ENCODE measurements around the gene EXOC4.

The EXOC4 gene

DNA sequence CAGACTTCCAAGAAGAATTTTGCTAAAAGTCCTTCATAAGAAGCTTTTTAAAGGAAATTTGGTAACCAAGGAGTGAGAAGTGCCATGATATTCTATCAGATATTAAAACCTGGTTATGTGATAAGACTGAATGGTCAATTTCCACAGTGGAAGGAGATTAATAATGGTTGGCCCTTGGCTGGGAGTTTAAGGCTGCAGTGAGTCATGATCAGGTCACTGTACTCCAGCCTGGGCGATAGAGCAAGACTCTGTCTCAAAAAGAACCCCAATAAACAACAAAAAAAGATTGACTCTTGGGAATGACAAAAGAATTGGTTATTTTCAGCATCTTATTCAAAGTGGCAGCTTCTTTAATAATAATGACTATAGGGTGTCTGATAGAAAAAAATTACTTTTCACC lies 37.2 kb downstream of the EXOC4 start:
- Histone ChIP-seq H3K36me3 (ENCODE audit: control insufficient read depth in 4 of 4, insufficient read depth in 4 of 4, low read length in 3 of 4) (peaks cover 6 to 29% (median 17%) of the 10 kb centered on the region in 4 experiments), H3K27me3 (replicated peaks in 2 of 5; ENCODE audit: control insufficient read depth in 4 of 5, insufficient read depth in 5 of 5, low read length in 4 of 5) (no peaks in the 10 kb centered on the region), H3K9me3 (ENCODE audit: control extremely low read depth in 1 of 5, control insufficient read depth in 4 of 5, insufficient read depth in 2 of 5, low read depth in 1 of 5, low read length in 4 of 5) (no peaks in the 10 kb centered on the region), H3K4me3 (ENCODE audit: control insufficient read depth in 1 of 7, extremely low read depth in 1 of 7, insufficient read depth in 4 of 7, low read depth in 2 of 7, low read length in 6 of 7) (no peak overlapping the region), H3K27ac (ENCODE audit: insufficient read depth in 1 of 2, low read depth in 1 of 2, low read length in 2 of 2, poor library complexity in 1 of 2, severe bottlenecking in 2 of 2) (no peak overlapping the region), H3K4me1 (ENCODE audit: control extremely low read depth in 1 of 4, control insufficient read depth in 4 of 4, insufficient read depth in 4 of 4, low read length in 3 of 4) (no peaks in the 10 kb centered on the region)
- CTCF ChIA-PET: interaction anchor here (0.8 kb wide), 1 partner anchor 38 kb away, joined by 3 read pairs; no protein-coding TSS in a partner anchor
- POLR2A ChIA-PET: no interaction called here
- WGBS (ENCODE audit: insufficient coverage): no CpG with 5 or more reads among the region's 1 CpG
- no peak for DNase-seq

DNA sequence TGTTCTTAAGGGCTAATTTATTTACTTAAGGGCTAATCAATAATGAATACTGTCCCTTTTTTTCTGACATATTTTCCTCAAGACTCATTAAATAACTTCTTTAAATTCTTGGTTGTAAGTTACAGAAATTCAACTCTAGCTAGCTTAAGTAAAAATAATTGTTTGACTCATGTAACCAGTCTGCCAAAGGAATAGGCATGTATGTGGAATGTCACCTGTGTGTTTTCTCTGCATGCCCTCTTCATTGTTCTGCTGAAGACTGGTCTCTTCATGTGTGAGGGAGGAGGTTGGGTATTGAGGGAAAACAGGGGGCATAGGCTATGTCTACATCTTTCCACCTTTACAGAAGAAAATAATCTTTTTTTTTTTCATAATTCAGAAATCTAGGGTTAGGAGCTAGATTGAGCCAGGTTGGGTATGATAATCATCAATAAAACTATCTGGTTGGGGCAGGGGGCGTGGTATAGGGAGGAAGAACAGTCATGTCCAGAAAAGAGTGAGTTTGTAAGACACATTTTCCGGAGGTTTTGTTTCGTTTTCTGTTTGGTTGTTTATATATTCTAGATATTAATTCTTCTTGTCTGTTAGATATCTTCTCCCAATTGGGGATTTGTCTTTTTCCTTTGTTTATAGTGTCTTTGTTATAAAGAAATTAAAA lies 37.9 kb downstream of the EXOC4 start:
- 100% methylated on average over 1 of the region's 3 CpGs for WGBS (ENCODE audit: insufficient coverage)
- ChIA-PET CTCF (no interaction called here), POLR2A (no interaction called here)
- no peak for DNase-seq
- Histone ChIP-seq H3K27ac (ENCODE audit: insufficient read depth in 1 of 2, low read depth in 1 of 2, low read length in 2 of 2, poor library complexity in 1 of 2, severe bottlenecking in 2 of 2) (no peak overlapping the region), H3K27me3 (replicated peaks in 2 of 5; ENCODE audit: control insufficient read depth in 4 of 5, insufficient read depth in 5 of 5, low read length in 4 of 5) (no peaks in the 10 kb centered on the region), H3K4me1 (ENCODE audit: control extremely low read depth in 1 of 4, control insufficient read depth in 4 of 4, insufficient read depth in 4 of 4, low read length in 3 of 4) (no peaks in the 10 kb centered on the region), H3K9me3 (ENCODE audit: control extremely low read depth in 1 of 5, control insufficient read depth in 4 of 5, insufficient read depth in 2 of 5, low read depth in 1 of 5, low read length in 4 of 5) (no peaks in the 10 kb centered on the region), H3K4me3 (ENCODE audit: control insufficient read depth in 1 of 7, extremely low read depth in 1 of 7, insufficient read depth in 4 of 7, low read depth in 2 of 7, low read length in 6 of 7) (no peak overlapping the region), H3K36me3 (ENCODE audit: control insufficient read depth in 4 of 4, insufficient read depth in 4 of 4, low read length in 3 of 4) (peaks cover 6 to 29% (median 16%) of the 10 kb centered on the region in 4 experiments)

GRCh38 chr7:133292631-133293030 lies 39.8 kb downstream of the EXOC4 start:
- H3K27ac ChIP-seq (ENCODE audit: insufficient read depth in 1 of 2, low read depth in 1 of 2, low read length in 2 of 2, poor library complexity in 1 of 2, severe bottlenecking in 2 of 2): no peak overlapping the region
- POLR2A ChIA-PET: no interaction called here
- no peak overlapping the region for H3K4me3 ChIP-seq (ENCODE audit: control insufficient read depth in 1 of 7, extremely low read depth in 1 of 7, insufficient read depth in 4 of 7, low read depth in 2 of 7, low read length in 6 of 7)
- H3K9me3 ChIP-seq (ENCODE audit: control extremely low read depth in 1 of 5, control insufficient read depth in 4 of 5, insufficient read depth in 2 of 5, low read depth in 1 of 5, low read length in 4 of 5): no peaks in the 10 kb centered on the region
- CTCF ChIA-PET: no interaction called here
- peaks cover 4 to 29% (median 16%) of the 10 kb centered on the region in 4 experiments for H3K36me3 ChIP-seq (ENCODE audit: control insufficient read depth in 4 of 4, insufficient read depth in 4 of 4, low read length in 3 of 4)
- H3K27me3 ChIP-seq (replicated peaks in 2 of 5; ENCODE audit: control insufficient read depth in 4 of 5, insufficient read depth in 5 of 5, low read length in 4 of 5): no peaks in the 10 kb centered on the region
- WGBS (ENCODE audit: insufficient coverage): no CpG with 5 or more reads among the region's 1 CpG
- no peaks in the 10 kb centered on the region for H3K4me1 ChIP-seq (ENCODE audit: control extremely low read depth in 1 of 4, control insufficient read depth in 4 of 4, insufficient read depth in 4 of 4, low read length in 3 of 4)
- DNase-seq: no peak

- Histone ChIP-seq H3K9me3 (ENCODE audit: control extremely low read depth in 1 of 5, control insufficient read depth in 4 of 5, insufficient read depth in 2 of 5, low read depth in 1 of 5, low read length in 4 of 5) (no peaks in the 10 kb centered on the region), H3K36me3 (ENCODE audit: control insufficient read depth in 4 of 4, insufficient read depth in 4 of 4, low read length in 3 of 4) (peaks cover 7 to 28% (median 16%) of the 10 kb centered on the region in 4 experiments), H3K4me1 (ENCODE audit: control extremely low read depth in 1 of 4, control insufficient read depth in 4 of 4, insufficient read depth in 4 of 4, low read length in 3 of 4) (no peaks in the 10 kb centered on the region), H3K27ac (ENCODE audit: insufficient read depth in 1 of 2, low read depth in 1 of 2, low read length in 2 of 2, poor library complexity in 1 of 2, severe bottlenecking in 2 of 2) (no peak overlapping the region), H3K27me3 (replicated peaks in 2 of 5; ENCODE audit: control insufficient read depth in 4 of 5, insufficient read depth in 5 of 5, low read length in 4 of 5) (no peaks in the 10 kb centered on the region), H3K4me3 (ENCODE audit: control insufficient read depth in 1 of 7, extremely low read depth in 1 of 7, insufficient read depth in 4 of 7, low read depth in 2 of 7, low read length in 6 of 7) (no peak overlapping the region)
- POLR2A ChIA-PET: no interaction called here
- no peak for DNase-seq
- CTCF ChIA-PET: no interaction called here
- 74% methylated on average over 3 of the region's 6 CpGs for WGBS (ENCODE audit: insufficient coverage)
Observed at GRCh38 chr7:133293384-133294160, 40.7 kb downstream of the EXOC4 start.

- ChIA-PET CTCF (no interaction called here), POLR2A (no interaction called here)
- Histone ChIP-seq H3K4me3 (ENCODE audit: control insufficient read depth in 1 of 7, extremely low read depth in 1 of 7, insufficient read depth in 4 of 7, low read depth in 2 of 7, low read length in 6 of 7) (no peak overlapping the region), H3K9me3 (ENCODE audit: control extremely low read depth in 1 of 5, control insufficient read depth in 4 of 5, insufficient read depth in 2 of 5, low read depth in 1 of 5, low read length in 4 of 5) (no peaks in the 10 kb centered on the region), H3K4me1 (ENCODE audit: control extremely low read depth in 1 of 4, control insufficient read depth in 4 of 4, insufficient read depth in 4 of 4, low read length in 3 of 4) (no peaks in the 10 kb centered on the region), H3K27me3 (replicated peaks in 2 of 5; ENCODE audit: control insufficient read depth in 4 of 5, insufficient read depth in 5 of 5, low read length in 4 of 5) (no peaks in the 10 kb centered on the region), H3K36me3 (ENCODE audit: control insufficient read depth in 4 of 4, insufficient read depth in 4 of 4, low read length in 3 of 4) (peaks cover 7 to 22% (median 13%) of the 10 kb centered on the region in 4 experiments), H3K27ac (ENCODE audit: insufficient read depth in 1 of 2, low read depth in 1 of 2, low read length in 2 of 2, poor library complexity in 1 of 2, severe bottlenecking in 2 of 2) (no peak overlapping the region)
- DNase-seq: no peak
Observed at GRCh38 chr7:133294234-133294633, 41.4 kb downstream of the EXOC4 start.

GRCh38 chr7:133295484-133295883 lies 42.6 kb downstream of the EXOC4 start:
- ChIA-PET CTCF (interaction anchor here (1.6 kb wide), 1 partner anchor 9 kb away, joined by 3 read pairs; no protein-coding TSS in a partner anchor), POLR2A (no interaction called here)
- Histone ChIP-seq H3K4me3 (ENCODE audit: control insufficient read depth in 1 of 7, extremely low read depth in 1 of 7, insufficient read depth in 4 of 7, low read depth in 2 of 7, low read length in 6 of 7) (no peak overlapping the region), H3K9me3 (ENCODE audit: control extremely low read depth in 1 of 5, control insufficient read depth in 4 of 5, insufficient read depth in 2 of 5, low read depth in 1 of 5, low read length in 4 of 5) (no peaks in the 10 kb centered on the region), H3K4me1 (ENCODE audit: control extremely low read depth in 1 of 4, control insufficient read depth in 4 of 4, insufficient read depth in 4 of 4, low read length in 3 of 4) (no peaks in the 10 kb centered on the region), H3K27me3 (replicated peaks in 2 of 5; ENCODE audit: control insufficient read depth in 4 of 5, insufficient read depth in 5 of 5, low read length in 4 of 5) (no peaks in the 10 kb centered on the region), H3K27ac (ENCODE audit: insufficient read depth in 1 of 2, low read depth in 1 of 2, low read length in 2 of 2, poor library complexity in 1 of 2, severe bottlenecking in 2 of 2) (no peak overlapping the region), H3K36me3 (ENCODE audit: control insufficient read depth in 4 of 4, insufficient read depth in 4 of 4, low read length in 3 of 4) (peaks cover 0 to 15% (median 7%) of the 10 kb centered on the region in 4 experiments)
- no peak for DNase-seq
- 100% methylated on average over 1 of the region's 3 CpGs for WGBS (ENCODE audit: insufficient coverage)

- Histone ChIP-seq H3K4me3 (ENCODE audit: control insufficient read depth in 1 of 7, extremely low read depth in 1 of 7, insufficient read depth in 4 of 7, low read depth in 2 of 7, low read length in 6 of 7) (no peak overlapping the region), H3K27ac (ENCODE audit: insufficient read depth in 1 of 2, low read depth in 1 of 2, low read length in 2 of 2, poor library complexity in 1 of 2, severe bottlenecking in 2 of 2) (no peak overlapping the region), H3K36me3 (ENCODE audit: control insufficient read depth in 4 of 4, insufficient read depth in 4 of 4, low read length in 3 of 4) (peaks cover 0 to 8% (median 4%) of the 10 kb centered on the region in 4 experiments), H3K9me3 (ENCODE audit: control extremely low read depth in 1 of 5, control insufficient read depth in 4 of 5, insufficient read depth in 2 of 5, low read depth in 1 of 5, low read length in 4 of 5) (no peaks in the 10 kb centered on the region), H3K27me3 (replicated peaks in 2 of 5; ENCODE audit: control insufficient read depth in 4 of 5, insufficient read depth in 5 of 5, low read length in 4 of 5) (no peaks in the 10 kb centered on the region), H3K4me1 (ENCODE audit: control extremely low read depth in 1 of 4, control insufficient read depth in 4 of 4, insufficient read depth in 4 of 4, low read length in 3 of 4) (no peaks in the 10 kb centered on the region)
- WGBS (ENCODE audit: insufficient coverage): 100% methylated on average over 1 of the region's 1 CpG
- ChIA-PET CTCF (no interaction called here), POLR2A (no interaction called here)
- no peak for DNase-seq
Observed at GRCh38 chr7:133297093-133297492, 44.2 kb downstream of the EXOC4 start.
